ENCODE measurements around the gene OPCML. TPM values are rescaled to one million over a fixed set of nuclear protein-coding genes. Genes with fewer than 3 reads are reported as not detected.

Gene OPCML
- polyA plus RNA-seq, 1 donor (not counting 4 experiments of a cell fraction or from before 2014, with no cell fraction given) = 0.04 TPM

GRCh38 chr11:133154076-133154475 is 378.2 kb downstream of the OPCML start:
- no peak overlapping the region for H3K9ac ChIP-seq (ENCODE audit: control insufficient read depth, extremely low read depth, insufficient read depth, low read length)
- no peak overlapping the region for H2AFZ ChIP-seq (ENCODE audit: control insufficient read depth, low read length)
- no peak for TF ChIP-seq EZH2 (IDR thresholded peaks at IDR 0.05; ENCODE audit: low read length)
- TF ChIP-seq, protein P1, sequence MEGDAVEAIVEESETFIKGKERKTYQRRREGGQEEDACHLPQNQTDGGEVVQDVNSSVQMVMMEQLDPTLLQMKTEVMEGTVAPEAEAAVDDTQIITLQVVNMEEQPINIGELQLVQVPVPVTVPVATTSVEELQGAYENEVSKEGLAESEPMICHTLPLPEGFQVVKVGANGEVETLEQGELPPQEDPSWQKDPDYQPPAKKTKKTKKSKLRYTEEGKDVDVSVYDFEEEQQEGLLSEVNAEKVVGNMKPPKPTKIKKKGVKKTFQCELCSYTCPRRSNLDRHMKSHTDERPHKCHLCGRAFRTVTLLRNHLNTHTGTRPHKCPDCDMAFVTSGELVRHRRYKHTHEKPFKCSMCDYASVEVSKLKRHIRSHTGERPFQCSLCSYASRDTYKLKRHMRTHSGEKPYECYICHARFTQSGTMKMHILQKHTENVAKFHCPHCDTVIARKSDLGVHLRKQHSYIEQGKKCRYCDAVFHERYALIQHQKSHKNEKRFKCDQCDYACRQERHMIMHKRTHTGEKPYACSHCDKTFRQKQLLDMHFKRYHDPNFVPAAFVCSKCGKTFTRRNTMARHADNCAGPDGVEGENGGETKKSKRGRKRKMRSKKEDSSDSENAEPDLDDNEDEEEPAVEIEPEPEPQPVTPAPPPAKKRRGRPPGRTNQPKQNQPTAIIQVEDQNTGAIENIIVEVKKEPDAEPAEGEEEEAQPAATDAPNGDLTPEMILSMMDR (optimal IDR thresholded peaks at IDR 0.05 in 1 of 3, IDR thresholded peaks at IDR 0.05 in 1 of 3, conservative IDR thresholded peaks at IDR 0.05 in 1 of 3; ENCODE audit: extremely low read depth in 1 of 3, insufficient read depth in 2 of 3, low read length in 3 of 3) = no peak
- FAIRE-seq (no peak), DNase-seq (ENCODE audit: low read depth, low spot score) (no peak)
- no peaks in the 10 kb centered on the region for H3K36me3 ChIP-seq (ENCODE audit: control insufficient read depth in 2 of 2, extremely low read depth in 1 of 2, insufficient read depth in 2 of 2, low read length in 2 of 2)
- H3K9me3 ChIP-seq (ENCODE audit: control insufficient read depth, low read depth, low read length) = peaks cover 3% of the 10 kb centered on the region
- H3K4me2 ChIP-seq (ENCODE audit: control insufficient read depth, extremely low read depth, insufficient read depth, low read depth, low read length) = no peak overlapping the region
- H3K27ac ChIP-seq (ENCODE audit: control insufficient read depth, insufficient read depth, low read length) = no peak overlapping the region
- no peaks in the 10 kb centered on the region for H3K4me1 ChIP-seq (ENCODE audit: control insufficient read depth, extremely low read depth, insufficient read depth, low read length)
- no peaks in the 10 kb centered on the region for H3K79me2 ChIP-seq (ENCODE audit: control insufficient read depth, insufficient read depth, low read length)
- H4K20me1 ChIP-seq (ENCODE audit: control insufficient read depth, extremely low read depth, insufficient read depth, low read length) = no peaks in the 10 kb centered on the region
- no peaks in the 10 kb centered on the region for H3K9me1 ChIP-seq (ENCODE audit: control insufficient read depth, extremely low read depth, insufficient read depth, low read length)
- dilution Hi-C loops (cut with MboI; ENCODE audit: extremely low pct_ligation_motif_present, low sequenced_read_pairs) = no loop called here
- no peak overlapping the region for H3K4me3 ChIP-seq (ENCODE audit: control insufficient read depth in 2 of 3, extremely low read depth in 1 of 3, insufficient read depth in 2 of 3, low read depth in 1 of 3, low read length in 3 of 3)
- no peaks in the 10 kb centered on the region for H3K27me3 ChIP-seq (ENCODE audit: control insufficient read depth, extremely low read depth, insufficient read depth, low read length)

- H3K36me3 ChIP-seq (ENCODE audit: control insufficient read depth in 2 of 2, extremely low read depth in 1 of 2, insufficient read depth in 2 of 2, low read length in 2 of 2) = no peaks in the 10 kb centered on the region
- DNase-seq (ENCODE audit: low read depth, low spot score) (no peak), FAIRE-seq (no peak)
- H3K9me3 ChIP-seq (ENCODE audit: control insufficient read depth, low read depth, low read length) = peaks cover 3% of the 10 kb centered on the region
- H4K20me1 ChIP-seq (ENCODE audit: control insufficient read depth, extremely low read depth, insufficient read depth, low read length) = no peaks in the 10 kb centered on the region
- no peaks in the 10 kb centered on the region for H3K79me2 ChIP-seq (ENCODE audit: control insufficient read depth, insufficient read depth, low read length)
- TF ChIP-seq, protein P1 (optimal IDR thresholded peaks at IDR 0.05 in 1 of 3, IDR thresholded peaks at IDR 0.05 in 1 of 3, conservative IDR thresholded peaks at IDR 0.05 in 1 of 3; ENCODE audit: extremely low read depth in 1 of 3, insufficient read depth in 2 of 3, low read length in 3 of 3) = no peak
- no peak for TF ChIP-seq EZH2 (IDR thresholded peaks at IDR 0.05; ENCODE audit: low read length)
- no peaks in the 10 kb centered on the region for H3K27me3 ChIP-seq (ENCODE audit: control insufficient read depth, extremely low read depth, insufficient read depth, low read length)
- no peak overlapping the region for H3K27ac ChIP-seq (ENCODE audit: control insufficient read depth, insufficient read depth, low read length)
- no peak overlapping the region for H2AFZ ChIP-seq (ENCODE audit: control insufficient read depth, low read length)
- no peaks in the 10 kb centered on the region for H3K9me1 ChIP-seq (ENCODE audit: control insufficient read depth, extremely low read depth, insufficient read depth, low read length)
- dilution Hi-C loops (cut with MboI; ENCODE audit: extremely low pct_ligation_motif_present, low sequenced_read_pairs) = no loop called here
- no peak overlapping the region for H3K4me3 ChIP-seq (ENCODE audit: control insufficient read depth in 2 of 3, extremely low read depth in 1 of 3, insufficient read depth in 2 of 3, low read depth in 1 of 3, low read length in 3 of 3)
- no peak overlapping the region for H3K9ac ChIP-seq (ENCODE audit: control insufficient read depth, extremely low read depth, insufficient read depth, low read length)
- H3K4me1 ChIP-seq (ENCODE audit: control insufficient read depth, extremely low read depth, insufficient read depth, low read length) = no peaks in the 10 kb centered on the region
- H3K4me2 ChIP-seq (ENCODE audit: control insufficient read depth, extremely low read depth, insufficient read depth, low read depth, low read length) = no peak overlapping the region
Measured at GRCh38 chr11:133153031-133153430, 379.3 kb downstream of the OPCML start.

All from keratinocyte (primary cell).